IMR-90 (cell line): Measurements from ENCODE around the gene SLC18A3. TPM values are rescaled to one million over a fixed set of nuclear protein-coding genes. Genes with fewer than 3 reads are reported as not detected.

ENCODE experiments used
- ATAC-seq: fragments of 200-7000 bp; cut with Tn5 transposase; 2 replicates; pipeline ENCODE4 v1.9.1; 2020; ENCODE audit warnings: low read depth, mild to moderate bottlenecking, moderate library complexity
- BruUV-seq: library from RNA; stranded (reverse); fragments of 400-500 nt; replicated peaks from 2 replicates; lab custom pipeline; 2021; lab: Mats Ljungman, UMichigan
- CTCF ChIA-PET: fragments of 300-600 bp; formaldehyde crosslinking; extraction: SDS; loops from one replicate; lab custom pipeline; 2021; ENCODE audit warnings: antibody characterized with exemption; lab: Yijun Ruan, JAX
- POLR2A ChIA-PET: fragments of 300-600 bp; sonication (Branson Sonifier 250); formaldehyde crosslinking; loops from one replicate; lab custom pipeline; 2022; ENCODE audit warnings: antibody characterized with exemption; ENCODE audit not compliant: unreplicated experiment; lab: Charles Lee
- DNase-seq: peaks from one replicate; pipeline ENCODE4 v3.0.0; 2013
- H2AFZ ChIP-seq: replicated peaks from 2 replicates; pipeline ENCODE3; 2013; ENCODE audit warnings: low read length, mild to moderate bottlenecking; ENCODE audit not compliant: poor library complexity
- H2AK5ac ChIP-seq: 2 replicates; pipeline ENCODE4 v1.6.1; 2013; ENCODE audit warnings: low read depth, low read length, inconsistent platforms
- H2AK9ac ChIP-seq: replicated peaks from 2 replicates; pipeline ENCODE3; 2013; ENCODE audit warnings: mild to moderate bottlenecking, low read depth, low read length, moderate library complexity; ENCODE audit not compliant: poor library complexity
- H2BK120ac ChIP-seq: 2 replicates; pipeline ENCODE4 v1.6.1; 2013; ENCODE audit warnings: low read depth, low read length, inconsistent platforms
- H2BK15ac ChIP-seq: 3 replicates; pipeline ENCODE4 v1.6.1; 2013; ENCODE audit warnings: low read depth, low read length, inconsistent platforms
- H2BK20ac ChIP-seq: 2 replicates; pipeline ENCODE4 v1.6.1; 2013; ENCODE audit warnings: low read depth, mild to moderate bottlenecking, inconsistent platforms, low read length, moderate library complexity
- H2BK5ac ChIP-seq: 2 replicates; pipeline ENCODE4 v1.6.1; 2013; ENCODE audit warnings: mild to moderate bottlenecking, low read depth, low read length, inconsistent platforms; ENCODE audit not compliant: poor library complexity, severe bottlenecking
- H3K14ac ChIP-seq: replicated peaks from 2 replicates; pipeline ENCODE4 v1.6.1; 2013; ENCODE audit warnings: low read depth, low read length, inconsistent platforms
- H3K18ac ChIP-seq: 2 replicates; pipeline ENCODE4 v1.6.1; 2013; ENCODE audit warnings: low read depth, low read length, control low read depth
- H3K23ac ChIP-seq: 2 replicates; pipeline ENCODE4 v1.6.1; 2013; ENCODE audit warnings: low read depth, low read length, inconsistent platforms
- H3K27ac ChIP-seq: 2 replicates; pipeline ENCODE4 v1.5.1; 2013; ENCODE audit warnings: mild to moderate bottlenecking, control low read depth, low read length; ENCODE audit not compliant: insufficient read depth
- H3K27me3 ChIP-seq: 2 replicates; pipeline ENCODE4 v1.6.1; 2013; ENCODE audit warnings: low read length; ENCODE audit not compliant: control insufficient read depth, insufficient read depth
- H3K36me3 ChIP-seq: 2 replicates; pipeline ENCODE4 v1.6.1; 2013; ENCODE audit warnings: low read length, mixed read lengths; ENCODE audit not compliant: control insufficient read depth, insufficient read depth
- H3K4ac ChIP-seq: 2 replicates; pipeline ENCODE4 v1.6.1; 2013; ENCODE audit warnings: low read depth, low read length, inconsistent platforms
- H3K4me1 ChIP-seq: 2 replicates; pipeline ENCODE4 v1.6.1; 2013; ENCODE audit warnings: low read length, mixed read lengths; ENCODE audit not compliant: control insufficient read depth, insufficient read depth
- H3K4me2 ChIP-seq: 2 replicates; pipeline ENCODE4 v1.6.1; 2013; ENCODE audit warnings: low read depth, mild to moderate bottlenecking, control low read depth, low read length, moderate library complexity
- H3K4me3 ChIP-seq: 2 replicates; pipeline ENCODE4 v1.5.1; 2013; ENCODE audit warnings: low read depth, mild to moderate bottlenecking, control low read depth, low read length, moderate library complexity; ENCODE audit not compliant: insufficient read depth
- H3K56ac ChIP-seq: 2 replicates; pipeline ENCODE4 v1.6.1; 2013; ENCODE audit warnings: low read length, inconsistent platforms; ENCODE audit not compliant: insufficient read depth; ENCODE audit errors: extremely low read depth
- H3K79me1 ChIP-seq, 2 experiments: 2 replicates each; pipeline ENCODE4 v1.6.1; 2013; ENCODE audit warnings: low read length in 2 of 2, inconsistent platforms in 1 of 2, low read depth in 1 of 2
- H3K9ac ChIP-seq: 2 replicates; pipeline ENCODE4 v1.6.1; 2013; ENCODE audit warnings: low read depth, low read length, control low read depth
- H3K9me1 ChIP-seq: 2 replicates; pipeline ENCODE4 v1.6.1; 2013; ENCODE audit warnings: low read length, inconsistent platforms; ENCODE audit not compliant: insufficient read depth
- H3K9me3 ChIP-seq: 2 replicates; pipeline ENCODE4 v1.6.1; 2013; ENCODE audit warnings: low read length; ENCODE audit not compliant: control insufficient read depth, insufficient read depth
- H4K20me1 ChIP-seq: 2 replicates; pipeline ENCODE4 v1.6.1; 2013; ENCODE audit warnings: low read length, inconsistent platforms; ENCODE audit not compliant: insufficient read depth
- H4K5ac ChIP-seq: 2 replicates; pipeline ENCODE4 v1.6.1; 2013; ENCODE audit warnings: mild to moderate bottlenecking, low read depth, low read length, control low read depth
- H4K8ac ChIP-seq, 2 experiments: 2 replicates each; pipeline ENCODE4 v1.6.1; 2013; ENCODE audit warnings: low read depth in 2 of 2, low read length in 2 of 2, control low read depth in 1 of 2, inconsistent platforms in 1 of 2
- H4K91ac ChIP-seq: 2 replicates; pipeline ENCODE4 v1.6.1; 2013; ENCODE audit warnings: low read depth, low read length, inconsistent platforms; ENCODE audit not compliant: insufficient read depth
- NFE2L2 ChIP-seq: fragments of 150-350 bp; IDR thresholded peaks from 2 replicates; pipeline ENCODE4 v1.6.1; 2016; ENCODE audit warnings: low read depth, mild to moderate bottlenecking, low read length
- RCOR1 ChIP-seq: IDR thresholded peaks from 2 replicates; pipeline ENCODE4 v1.6.1; 2012; ENCODE audit warnings: mild to moderate bottlenecking, low read length, improper control_type of control experiment; ENCODE audit not compliant: insufficient replicate concordance
- SMC3 ChIP-seq: fragments of 150-350 bp; IDR thresholded peaks from 2 replicates; pipeline ENCODE4 v1.6.1; 2016; ENCODE audit warnings: low read depth, mild to moderate bottlenecking, antibody characterized with exemption, low read length, moderate library complexity
- WGBS, 2 experiments: methylation state at CpG; one replicate each; pipeline versions ENCODE4 v1.1.5 to v1.1.7; 2013; ENCODE audit warnings: missing lambda C conversion rate in 2 of 2; ENCODE audit not compliant: insufficient read length in 1 of 2; ENCODE audit errors: extremely low coverage in 2 of 2; 5-methylcytosine and 5-hydroxymethylcytosine counted together
- dilution Hi-C: fragments of 300-500 bp; cut with HindIII; formaldehyde crosslinking; loops from one replicate; pipeline ENCODE4 v1.14.3; 2018; ENCODE audit warnings: low sequenced_read_pairs; ENCODE audit not compliant: unreplicated experiment
- in situ Hi-C: fragments of 300-500 bp; cut with MboI; formaldehyde crosslinking; loops from 3 replicates; pipeline ENCODE4 v1.14.3; 2019; ENCODE audit warnings: low sequenced_read_pairs, inconsistent platforms, mixed read lengths
- intact Hi-C: fragments of 100-400 bp; cut with micrococcal nuclease; formaldehyde crosslinking; loops from 2 replicates; pipeline ENCODE4 v1.10.0; 2022
- polyA plus RNA-seq, 3 experiments: library from polyadenylated mRNA; depleted of rRNA; stranded (reverse); fragments of >200 nt; gene quantifications; 2 replicates each; pipeline ENCODE4 v1.2.3, GENCODE V29; 2012; ENCODE audit warnings: low replicate concordance in 1 of 3
- total RNA-seq: library from RNA; depleted of rRNA; stranded (reverse); fragments of >200 nt; gene quantifications from 2 replicates; pipeline ENCODE4 v1.2.3, GENCODE V29; 2012

Gene SLC18A3
- total and polyA plus RNA-seq, 2 of the 4 experiments (the other 2 are of a cell fraction), result not detected

DNA sequence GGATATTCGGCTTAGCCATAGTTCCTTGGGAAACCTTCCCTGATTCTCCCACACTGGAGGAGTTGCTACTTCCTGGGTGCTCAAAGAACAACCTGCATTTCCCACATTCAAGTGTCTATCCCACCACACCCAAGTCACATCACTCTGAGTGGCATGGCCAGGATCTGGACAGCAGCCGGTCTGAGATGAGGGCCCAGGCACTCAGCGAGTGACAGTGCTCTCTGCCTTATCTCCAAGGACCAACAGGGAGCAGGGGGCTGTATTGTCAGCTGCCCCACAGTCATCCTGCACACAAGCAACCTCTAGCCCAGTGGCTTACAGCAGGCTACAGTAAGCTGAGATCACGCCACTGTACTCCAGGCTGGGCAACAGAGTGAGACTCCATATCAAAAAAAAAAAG is 16.1 kb upstream of the SLC18A3 start:
- Histone ChIP-seq H3K4me2 (no peak overlapping the region), H2BK5ac (no peak overlapping the region), H2AK9ac (no peak overlapping the region), H3K36me3 (no peaks in the 10 kb centered on the region), H3K9ac (no peak overlapping the region), H4K5ac (no peak overlapping the region), H4K8ac (no peak overlapping the region), H3K4me1 (no peaks in the 10 kb centered on the region), H3K27ac (no peak overlapping the region), H3K4ac (no peak overlapping the region), H3K79me1 (no peaks in the 10 kb centered on the region), H3K18ac (no peak overlapping the region), H2BK15ac (no peak overlapping the region), H4K91ac (no peak overlapping the region), H3K9me1 (no peaks in the 10 kb centered on the region), H4K20me1 (no peaks in the 10 kb centered on the region), H3K23ac (no peak overlapping the region), H3K9me3 (no peaks in the 10 kb centered on the region), H3K14ac (no peak overlapping the region), H3K56ac (no peak overlapping the region), H3K27me3 (peaks cover 13% of the 10 kb centered on the region; the same call in 1 of the 2 replicates), H2BK120ac (no peak overlapping the region), H3K4me3 (no peak overlapping the region), H2BK20ac (no peak overlapping the region), H2AFZ (no peak overlapping the region), H2AK5ac (no peak overlapping the region)
- dilution Hi-C loops (no loop called here), in situ Hi-C loops (loop anchor here (10.0 kb wide), 2 partner anchors 321 to 621 kb away; no protein-coding TSS in a partner anchor), intact Hi-C loops (loop anchor here (1.0 to 10.0 kb wide), 5 partner anchors 168 to 627 kb away; partner anchors contain the start of genes OGDHL, PARG, TIMM23B and WASHC2A)
- WGBS, 2 experiments, result no CpG with 5 or more reads among the region's 4 CpGs
- no peak for TF ChIP-seq SMC3
- TF ChIP-seq RCOR1, result no peak
- TF ChIP-seq NFE2L2, result no peak
- CTCF ChIA-PET, result interaction anchor here (0.6 to 1.4 kb wide), 4 partner anchors 8 to 397 kb away, joined by 3 to 6 read pairs (median 4); no protein-coding TSS in a partner anchor
- POLR2A ChIA-PET, result no interaction called here
- DNase-seq, result no peak
- ATAC-seq, result no peak
- BruUV-seq, result no TSS peak
